CD14-positive monocyte (primary cell): Measurements from ENCODE around the gene MICOS13. TPM values are rescaled to one million over a fixed set of nuclear protein-coding genes. Genes with fewer than 3 reads are reported as not detected.
A peak's percentile ranks its signal among the peaks of the same experiment; 100 is the strongest.

ENCODE experiments used
- DNase-seq, 3 donors: peaks; one replicate each; pipeline ENCODE4 v3.0.0-alpha.2; 2011 to 2022
- H2AFZ ChIP-seq: 2 replicates; pipeline ENCODE4 v1.6.0; 2012; ENCODE audit warnings: mild to moderate bottlenecking, low read depth, low read length, inconsistent platforms; ENCODE audit not compliant: insufficient read depth, poor library complexity, severe bottlenecking
- H3K27ac ChIP-seq, 2 donors: 1 replicate in 1 of 2; 2 replicates in 1 of 2; pipeline ENCODE4 v1.5.1; 2012 to 2013; ENCODE audit warnings: low read length in 2 of 2, control low read depth in 1 of 2, inconsistent platforms in 1 of 2, low read depth in 1 of 2, mild to moderate bottlenecking in 1 of 2
- H3K27me3 ChIP-seq, 2 donors: one replicate each; pipeline versions ENCODE4 v1.6.0 to v1.6.1; 2011 to 2013; ENCODE audit warnings: low read length in 2 of 2; ENCODE audit not compliant: control insufficient read depth in 2 of 2, insufficient read depth in 2 of 2
- H3K36me3 ChIP-seq, 2 donors: replicated peaks in 1 of 2; 1 replicate in 1 of 2; 2 replicates in 1 of 2; pipeline versions ENCODE4 v1.5.1 to v1.6.1; 2012 to 2013; ENCODE audit warnings: low read length in 2 of 2, control low read depth in 1 of 2, inconsistent platforms in 1 of 2, mild to moderate bottlenecking in 1 of 2; ENCODE audit not compliant: insufficient read depth in 2 of 2, control insufficient read depth in 1 of 2
- H3K4me1 ChIP-seq, 2 donors: 1 replicate in 1 of 2; 2 replicates in 1 of 2; pipeline versions ENCODE4 v1.5.1 to v1.6.1; 2012 to 2013; ENCODE audit warnings: low read length in 2 of 2, control low read depth in 1 of 2, inconsistent platforms in 1 of 2, mild to moderate bottlenecking in 1 of 2, moderate library complexity in 1 of 2; ENCODE audit not compliant: insufficient read depth in 2 of 2, control insufficient read depth in 1 of 2
- H3K4me2 ChIP-seq: replicated peaks from 2 replicates; pipeline ENCODE3; 2012; ENCODE audit warnings: low read length, moderate library complexity, mild to moderate bottlenecking; ENCODE audit not compliant: poor library complexity, severe bottlenecking; ENCODE audit errors: extremely low read depth
- H3K4me3 ChIP-seq, 3 experiments: fragments of 200-600 bp in 1 of 3; sonication (generic) in 1 of 3; replicated peaks in 1 of 3; 1 replicate in 2 of 3; 2 replicates in 1 of 3; pipeline ENCODE4 v1.5.1; 2011 to 2013; ENCODE audit warnings: low read length in 3 of 3, mild to moderate bottlenecking in 3 of 3, control low read depth in 2 of 3, low read depth in 2 of 3, inconsistent platforms in 1 of 3, moderate library complexity in 1 of 3
- H3K79me2 ChIP-seq: 2 replicates; pipeline ENCODE4 v1.6.0; 2012; ENCODE audit warnings: mild to moderate bottlenecking, control low read depth, inconsistent platforms, low read length, moderate library complexity; ENCODE audit not compliant: insufficient read depth
- H3K9ac ChIP-seq: 2 replicates; pipeline ENCODE4 v1.6.0; 2017; ENCODE audit warnings: low read length, mild to moderate bottlenecking; ENCODE audit not compliant: insufficient read depth, poor library complexity, severe bottlenecking
- H3K9me3 ChIP-seq, 2 donors: replicated peaks in 1 of 2; 1 replicate in 1 of 2; 2 replicates in 1 of 2; pipeline versions ENCODE4 v1.5.1 to v1.6.1; 2012 to 2013; ENCODE audit warnings: low read length in 2 of 2, control low read depth in 1 of 2; ENCODE audit not compliant: control insufficient read depth in 1 of 2, insufficient read depth in 1 of 2
- H4K20me1 ChIP-seq: 2 replicates; pipeline ENCODE4 v1.6.0; 2012; ENCODE audit warnings: mild to moderate bottlenecking, low read length, control low read depth, moderate library complexity; ENCODE audit not compliant: insufficient read depth
- H3K27ac Mint-ChIP-seq, 7 donors: one replicate each; pipeline ENCODE4 v1.8.0; 2020; ENCODE audit warnings: mild to moderate bottlenecking in 7 of 7, mixed read lengths in 7 of 7, moderate library complexity in 6 of 7, inconsistent platforms in 2 of 7
- H3K27me3 Mint-ChIP-seq, 3 donors: one replicate each; pipeline ENCODE4 v1.8.0; 2021 to 2022; ENCODE audit warnings: low read depth in 3 of 3, mild to moderate bottlenecking in 3 of 3, mixed read lengths in 3 of 3, moderate library complexity in 3 of 3, inconsistent platforms in 1 of 3
- H3K36me3 Mint-ChIP-seq, 2 donors: one replicate each; pipeline ENCODE4 v1.8.0; 2020; ENCODE audit warnings: mixed read lengths in 2 of 2, inconsistent platforms in 1 of 2, mild to moderate bottlenecking in 1 of 2
- H3K4me1 Mint-ChIP-seq: one replicate; pipeline ENCODE4 v1.8.0; 2020; ENCODE audit warnings: mild to moderate bottlenecking, mixed read lengths
- H3K4me3 Mint-ChIP-seq, 2 donors: one replicate each; pipeline ENCODE4 v1.8.0; 2020; ENCODE audit warnings: mild to moderate bottlenecking in 2 of 2, mixed read lengths in 2 of 2, moderate library complexity in 1 of 2
- H3K9me3 Mint-ChIP-seq, 7 donors: one replicate each; pipeline ENCODE4 v1.8.0; 2020 to 2022; ENCODE audit warnings: mixed read lengths in 7 of 7, mild to moderate bottlenecking in 6 of 7, moderate library complexity in 6 of 7, inconsistent platforms in 2 of 7
- CTCF ChIP-seq: fragments of 200-600 bp; IDR thresholded peaks from one replicate; pipeline ENCODE4 v1.8.0; 2022; ENCODE audit warnings: antibody characterized with exemption, mild to moderate bottlenecking
- WGBS: methylation state at CpG from one replicate; pipeline ENCODE4 v1.1.5; 2013; ENCODE audit warnings: missing lambda C conversion rate; ENCODE audit not compliant: insufficient coverage; 5-methylcytosine and 5-hydroxymethylcytosine counted together
- intact Hi-C, 2 donors: fragments of 100-400 bp; cut with micrococcal nuclease; formaldehyde crosslinking; loops; one replicate each; pipeline versions ENCODE4 v1.15.0 to v1.15.1; 2023
- polyA plus RNA-seq, 3 donors: library from polyadenylated mRNA; depleted of rRNA in 1 of 3; unstranded in 2 of 3; stranded (reverse) in 1 of 3; fragments of 300-500 nt in 2 of 3; fragments of >200 nt in 1 of 3; fragmentation: Illumina TruSeq in 2 of 3; gene quantifications; 1 replicate in 2 of 3; 2 replicates in 1 of 3; pipeline ENCODE4 v1.2.3, GENCODE V29; 2012 to 2021

The MICOS13 gene
- polyA plus RNA-seq, 3 donors, result 22.5 to 82.7 (median 78.6) TPM

GRCh38 chr19:5643060-5643459 is 37.3 kb downstream of the MICOS13 start:
- WGBS, result 100% methylated on average over 2 of the region's 4 CpGs
- Histone ChIP-seq H3K9me3 (no peaks in the 10 kb centered on the region), H3K27ac (no peak overlapping the region), H3K79me2 (peaks cover 95% of the 10 kb centered on the region), H2AFZ (no peak overlapping the region), H3K9ac (no peak overlapping the region), H3K4me2 (no peak overlapping the region), H3K36me3 (peaks cover 67 to 84% of the 10 kb centered on the region in 2 donors), H4K20me1 (peaks cover 100% of the 10 kb centered on the region), H3K27me3 (no peaks in the 10 kb centered on the region), H3K4me1 (no peaks in the 10 kb centered on the region), H3K4me3 (no peak overlapping the region)
- no peak for TF ChIP-seq CTCF
- intact Hi-C loops, result no loop called here
- DNase-seq, result no peak
- no peaks in the 10 kb centered on the region for H3K9me3 Mint-ChIP-seq
- H3K4me1 Mint-ChIP-seq, result no peaks in the 10 kb centered on the region
- H3K27me3 Mint-ChIP-seq, result no peaks in the 10 kb centered on the region
- no peak overlapping the region for H3K4me3 Mint-ChIP-seq
- H3K27ac Mint-ChIP-seq, result peak overlapping the region in 1 of 7 donors; percentile 41
- peaks cover 68 to 91% of the 10 kb centered on the region in 2 donors for H3K36me3 Mint-ChIP-seq

GRCh38 chr19:5642204-5642603 is 38.1 kb downstream of the MICOS13 start:
- Histone ChIP-seq H3K9ac (no peak overlapping the region), H3K27ac (peak overlapping the region in 1 of 2 donors; percentile 20), H3K4me3 (no peak overlapping the region), H4K20me1 (peaks cover 100% of the 10 kb centered on the region), H3K4me2 (no peak overlapping the region), H2AFZ (no peak overlapping the region), H3K79me2 (peaks cover 100% of the 10 kb centered on the region), H3K9me3 (no peaks in the 10 kb centered on the region), H3K27me3 (no peaks in the 10 kb centered on the region), H3K4me1 (no peaks in the 10 kb centered on the region), H3K36me3 (peaks cover 58 to 75% of the 10 kb centered on the region in 2 donors)
- DNase-seq, result no peak
- Mint-ChIP-seq H3K27ac (peak overlapping the region in 1 of 7 donors; percentile 75), H3K9me3 (no peaks in the 10 kb centered on the region), H3K27me3 (no peaks in the 10 kb centered on the region), H3K4me3 (no peak overlapping the region), H3K36me3 (peaks cover 59 to 85% of the 10 kb centered on the region in 2 donors), H3K4me1 (peaks cover 3% of the 10 kb centered on the region)
- 100% methylated on average over 2 of the region's 2 CpGs for WGBS
- TF ChIP-seq CTCF, result no peak
- intact Hi-C loops, result no loop called here
